Neural progenitor cell (in vitro differentiated cells): ENCODE measurements around the gene KAZN. TPM values are rescaled to one million over a fixed set of nuclear protein-coding genes. Genes with fewer than 3 reads are reported as not detected.

Source experiments
- DNase-seq: peaks from one replicate; pipeline ENCODE4 v3.0.0-alpha.2; 2016; ENCODE audit warnings: low spot score
- H2AFZ ChIP-seq: fragments of 200-600 bp; sonication (generic); replicated peaks from 2 replicates; pipeline ENCODE4 v1.6.1; 2016; ENCODE audit warnings: antibody characterized with exemption
- H3F3A ChIP-seq: fragments of 200-600 bp; sonication (generic); 2 replicates; pipeline ENCODE4 v1.6.1; 2016; ENCODE audit warnings: antibody characterized with exemption, low read depth
- H3K27ac ChIP-seq: fragments of 200-600 bp; sonication (generic); 2 replicates; pipeline ENCODE4 v1.5.1; 2016; ENCODE audit warnings: mild to moderate bottlenecking
- H3K27me3 ChIP-seq: fragments of 200-600 bp; sonication (generic); 2 replicates; pipeline ENCODE4 v1.6.1; 2016; ENCODE audit warnings: mild to moderate bottlenecking, moderate library complexity
- H3K36me3 ChIP-seq: fragments of 200-600 bp; sonication (generic); 2 replicates; pipeline ENCODE4 v1.5.1; 2016
- H3K4me1 ChIP-seq: fragments of 200-600 bp; sonication (generic); 2 replicates; pipeline ENCODE4 v1.6.1; 2016; ENCODE audit warnings: mixed run types
- H3K4me2 ChIP-seq: fragments of 200-600 bp; sonication (generic); 2 replicates; pipeline ENCODE4 v1.6.1; 2016
- H3K4me3 ChIP-seq: fragments of 200-600 bp; sonication (generic); 2 replicates; pipeline ENCODE4 v1.5.1; 2016
- H3K79me2 ChIP-seq: fragments of 200-600 bp; sonication (generic); 2 replicates; pipeline ENCODE4 v1.6.1; 2016; ENCODE audit warnings: low read depth
- H3K9ac ChIP-seq: fragments of 200-600 bp; sonication (generic); 2 replicates; pipeline ENCODE4 v1.6.1; 2016
- H3K9me3 ChIP-seq: fragments of 200-600 bp; sonication (generic); 2 replicates; pipeline ENCODE4 v1.5.1; 2016; ENCODE audit warnings: low read depth
- H4K20me1 ChIP-seq: fragments of 200-600 bp; sonication (generic); 2 replicates; pipeline ENCODE4 v1.6.1; 2016; ENCODE audit warnings: low read depth
- H3K27ac Mint-ChIP-seq: 3 replicates; pipeline ENCODE4 v1.8.0; 2021; ENCODE audit warnings: mixed read lengths
- H3K27me3 Mint-ChIP-seq: 2 replicates; pipeline ENCODE4 v1.8.0; 2022; ENCODE audit warnings: low read depth, mild to moderate bottlenecking, inconsistent platforms, moderate library complexity, mixed read lengths; ENCODE audit not compliant: insufficient read depth
- H3K36me3 Mint-ChIP-seq: 3 replicates; pipeline ENCODE4 v1.8.0; 2021; ENCODE audit warnings: mixed read lengths
- H3K4me1 Mint-ChIP-seq: 3 replicates; pipeline ENCODE4 v1.8.0; 2021; ENCODE audit warnings: mixed read lengths
- H3K4me3 Mint-ChIP-seq: 3 replicates; pipeline ENCODE4 v1.8.0; 2021; ENCODE audit warnings: mild to moderate bottlenecking, moderate library complexity, mixed read lengths
- H3K9me3 Mint-ChIP-seq: 3 replicates; pipeline ENCODE4 v1.8.0; 2020; ENCODE audit warnings: mixed read lengths
- CTCF ChIP-seq: fragments of 200-600 bp; sonication (generic); IDR thresholded peaks from 2 replicates; pipeline ENCODE4 v1.5.1; 2017; ENCODE audit warnings: antibody characterized with exemption, mild to moderate bottlenecking
- EZH2 ChIP-seq: fragments of 200-600 bp; sonication (generic); IDR thresholded peaks from 2 replicates; pipeline ENCODE4 v1.6.1; 2017; ENCODE audit warnings: antibody characterized with exemption, mild to moderate bottlenecking, moderate library complexity
- EZH2phosphoT487 ChIP-seq: fragments of 200-600 bp; sonication (generic); IDR thresholded peaks from 2 replicates; pipeline ENCODE4 v1.6.1; 2017; ENCODE audit warnings: antibody characterized with exemption
- total RNA-seq: library from RNA; depleted of rRNA; stranded (reverse); fragments of >200 nt; gene quantifications from 2 replicates; pipeline ENCODE4 v1.2.3, GENCODE V29; 2015; ENCODE audit warnings: low replicate concordance

Gene KAZN
- total RNA-seq, 1 donor from 2014 or later, result 6.1 TPM

DNA sequence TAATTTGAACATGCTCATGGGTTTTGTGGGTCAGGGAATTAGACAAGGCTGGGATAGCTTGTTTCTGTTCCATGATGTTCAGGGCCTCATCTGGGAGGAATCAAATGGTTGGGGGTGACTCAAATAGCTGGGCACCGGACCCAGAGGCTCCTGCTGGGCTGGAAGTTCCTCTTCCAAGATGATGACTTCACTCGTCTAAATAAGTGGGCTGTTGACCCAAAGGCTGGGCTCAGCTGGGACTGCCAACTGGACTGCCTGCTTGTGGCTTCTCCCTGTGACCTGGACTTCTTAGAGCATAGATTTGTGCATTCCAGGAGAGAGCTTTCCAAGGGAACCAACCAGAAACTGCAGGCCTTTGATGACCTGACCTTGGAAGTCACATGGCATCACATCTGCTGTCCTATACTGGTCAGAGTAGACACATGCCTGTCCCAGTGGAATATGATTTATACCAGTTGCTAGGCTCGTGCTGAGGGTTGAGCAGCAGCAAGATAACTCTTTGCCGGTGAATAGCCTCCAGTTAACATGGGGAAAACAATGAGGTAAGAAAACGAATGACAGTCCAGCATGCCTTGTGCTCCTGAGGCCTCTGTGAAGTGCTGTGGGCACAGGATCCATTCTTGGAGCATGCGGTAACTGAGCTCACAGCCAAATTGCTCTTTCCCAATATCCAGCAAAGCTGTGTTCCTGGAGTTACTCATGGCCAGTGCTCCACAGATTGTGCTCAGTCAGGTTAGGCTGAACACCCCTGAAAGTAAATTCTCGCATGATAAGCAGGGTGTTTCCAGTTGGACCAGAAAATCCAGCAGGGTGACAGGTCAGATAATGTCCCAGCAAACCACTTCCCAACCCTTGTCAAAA lies 282.2 kb downstream of the KAZN start:
- TF ChIP-seq EZH2phosphoT487, result no peak
- TF ChIP-seq EZH2, result no peak
- TF ChIP-seq CTCF, result no peak
- Histone ChIP-seq H3K9me3 (no peaks in the 10 kb centered on the region), H4K20me1 (peaks cover 9% of the 10 kb centered on the region), H3K4me3 (no peak overlapping the region), H3F3A (peaks cover 1% of the 10 kb centered on the region), H3K27ac (no peak overlapping the region), H3K36me3 (no peaks in the 10 kb centered on the region), H3K4me2 (no peak overlapping the region), H3K79me2 (no peaks in the 10 kb centered on the region), H3K9ac (no peak overlapping the region), H3K27me3 (no peaks in the 10 kb centered on the region), H2AFZ (no peak overlapping the region), H3K4me1 (peaks cover 7% of the 10 kb centered on the region)
- Mint-ChIP-seq H3K36me3 (no peaks in the 10 kb centered on the region), H3K27me3 (peaks cover 1% of the 10 kb centered on the region), H3K4me1 (peaks cover 5% of the 10 kb centered on the region), H3K4me3 (no peak overlapping the region), H3K27ac (peak overlapping the region; percentile 72), H3K9me3 (no peaks in the 10 kb centered on the region)
- DNase-seq, result no peak

DNA sequence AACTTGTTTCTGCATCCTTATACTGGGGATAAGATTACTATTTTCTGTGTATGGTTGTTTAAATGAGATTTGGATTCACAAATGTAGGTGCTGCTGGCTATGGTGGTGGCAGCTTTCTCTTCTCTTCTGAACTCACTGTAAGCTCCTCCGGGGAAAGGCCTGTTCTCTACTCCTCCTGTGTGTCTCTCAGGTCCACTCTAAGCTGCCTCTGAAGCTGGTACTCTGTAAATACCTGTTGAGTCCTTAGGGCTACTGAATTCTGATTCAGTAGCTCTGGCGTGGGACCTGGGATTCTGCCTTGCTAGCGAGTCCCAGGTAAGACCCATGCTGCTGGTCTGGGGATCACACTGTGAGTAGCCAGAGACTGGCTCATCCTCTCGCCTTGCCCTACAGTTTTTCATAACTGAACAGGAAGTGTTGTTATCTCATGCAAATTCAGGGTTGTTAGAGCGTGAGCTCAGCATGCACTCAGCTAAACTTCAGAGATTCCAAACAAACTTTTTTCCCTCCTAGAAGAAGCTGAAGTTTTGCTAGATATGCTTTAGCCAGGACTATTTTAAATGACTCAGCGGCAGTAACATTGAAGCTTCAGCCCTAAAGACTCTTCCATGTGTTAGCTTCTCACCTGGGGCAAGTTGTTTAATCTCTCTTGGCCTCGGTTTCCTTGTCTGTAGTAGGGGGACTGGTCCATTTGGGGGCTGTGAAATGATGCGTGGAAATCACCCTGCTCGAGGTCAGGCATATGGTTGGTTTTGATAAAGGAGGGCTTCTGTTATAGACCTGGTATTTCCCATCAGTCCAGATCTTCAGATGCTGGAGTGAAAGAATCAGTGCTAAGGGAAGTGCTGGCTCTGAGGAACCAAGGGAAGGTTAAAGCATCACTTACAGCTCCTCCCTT lies 283.5 kb downstream of the KAZN start:
- no peak overlapping the region for H3K4me2 ChIP-seq
- Mint-ChIP-seq H3K36me3 (no peaks in the 10 kb centered on the region), H3K4me3 (no peak overlapping the region), H3K27ac (no peak overlapping the region), H3K9me3 (no peaks in the 10 kb centered on the region), H3K4me1 (peaks cover 11% of the 10 kb centered on the region), H3K27me3 (peaks cover 3% of the 10 kb centered on the region)
- no peaks in the 10 kb centered on the region for H4K20me1 ChIP-seq
- no peak overlapping the region for H3K27ac ChIP-seq
- no peak overlapping the region for H3K4me3 ChIP-seq
- no peak for DNase-seq
- TF ChIP-seq EZH2 (no peak), CTCF (no peak), EZH2phosphoT487 (no peak)
- H2AFZ ChIP-seq, result no peak overlapping the region
- H3K9me3 ChIP-seq, result no peaks in the 10 kb centered on the region
- H3K27me3 ChIP-seq, result no peaks in the 10 kb centered on the region
- no peaks in the 10 kb centered on the region for H3K4me1 ChIP-seq
- no peaks in the 10 kb centered on the region for H3F3A ChIP-seq
- no peak overlapping the region for H3K9ac ChIP-seq
- no peaks in the 10 kb centered on the region for H3K79me2 ChIP-seq
- H3K36me3 ChIP-seq, result no peaks in the 10 kb centered on the region

GRCh38 chr1:14884614-14885175 lies 286.2 kb downstream of the KAZN start:
- H3K36me3 ChIP-seq, result no peaks in the 10 kb centered on the region
- TF ChIP-seq CTCF (no peak), EZH2 (no peak), EZH2phosphoT487 (no peak)
- H2AFZ ChIP-seq, result no peak overlapping the region
- Mint-ChIP-seq H3K9me3 (no peaks in the 10 kb centered on the region), H3K4me1 (peaks cover 30% of the 10 kb centered on the region), H3K36me3 (no peaks in the 10 kb centered on the region), H3K27ac (no peak overlapping the region), H3K4me3 (no peak overlapping the region), H3K27me3 (peaks cover 3% of the 10 kb centered on the region)
- DNase-seq, result no peak
- no peaks in the 10 kb centered on the region for H3K9me3 ChIP-seq
- peaks cover 16% of the 10 kb centered on the region for H3K4me1 ChIP-seq
- no peak overlapping the region for H3K4me3 ChIP-seq
- no peaks in the 10 kb centered on the region for H3K27me3 ChIP-seq
- H3K9ac ChIP-seq, result no peak overlapping the region
- peaks cover 6% of the 10 kb centered on the region for H4K20me1 ChIP-seq
- H3K4me2 ChIP-seq, result no peak overlapping the region
- no peaks in the 10 kb centered on the region for H3K79me2 ChIP-seq
- H3K27ac ChIP-seq, result no peak overlapping the region
- H3F3A ChIP-seq, result peaks cover 14% of the 10 kb centered on the region
